HCT116 (cell line): ENCODE results near the gene KANK4. TPM values are rescaled to one million over a fixed set of nuclear protein-coding genes. Genes with fewer than 3 reads are reported as not detected.

Experiments used
- ATAC-seq: fragments of 200-7000 bp; cut with Tn5 transposase; 2 replicates; pipeline ENCODE4 v1.9.1; 2020; ENCODE audit warnings: mild to moderate bottlenecking, moderate library complexity
- BruUV-seq: library from RNA; stranded (reverse); fragments of 400-500 nt; replicated peaks from 2 replicates; lab custom pipeline; 2021; lab: Mats Ljungman, UMichigan
- CTCF ChIA-PET: fragments of 300-600 bp; sonication (Branson Sonifier 250); formaldehyde crosslinking; loops from one replicate; lab custom pipeline; 2021; ENCODE audit warnings: antibody characterized with exemption; lab: Charles Lee
- POLR2A ChIA-PET: fragments of 300-600, 350-600 bp; sonication (Branson Sonifier 250); formaldehyde crosslinking; loops from one replicate; lab custom pipeline; 2021; ENCODE audit warnings: antibody characterized with exemption; lab: Charles Lee
- RAD21 ChIA-PET, 2 experiments: fragments of 300-600 bp; sonication (Branson Sonifier 250); formaldehyde crosslinking; loops; one replicate each; lab custom pipeline; 2023; ENCODE audit warnings: low total read pairs in 2 of 2; ENCODE audit not compliant: uncharacterized antibody in 2 of 2, unreplicated experiment in 2 of 2, low non-redundant PET in 1 of 2; lab: Charles Lee
- DNase-seq: peaks from one replicate; pipeline ENCODE4 v3.0.0-alpha.2; 2010; ENCODE audit warnings: low read depth, low spot score
- H2AFZ ChIP-seq: fragments of 200-600 bp; shearing (Covaris generic), sonication (generic); 2 replicates; pipeline ENCODE4 v1.6.1; 2017; ENCODE audit warnings: low read depth, mixed run types, mixed read lengths, antibody characterized with exemption, low read length; ENCODE audit not compliant: poor library complexity, severe bottlenecking
- H3K27ac ChIP-seq: 2 replicates; pipeline ENCODE4 v1.5.1; 2012; ENCODE audit warnings: low read depth, low read length
- H3K27me3 ChIP-seq: fragments of 200-600 bp; sonication (generic); 2 replicates; pipeline ENCODE4 v1.6.1; 2016; ENCODE audit warnings: mixed run types, low read length, mixed read lengths; ENCODE audit not compliant: insufficient read depth
- H3K36me3 ChIP-seq, 2 experiments: fragments of 200-500 bp in 1 of 2; fragments of 200-600 bp in 1 of 2; sonication (Bioruptor generic) in 1 of 2; sonication (generic) in 1 of 2; 2 replicates each; pipeline versions ENCODE4 v1.5.1 to v1.6.1; 2014 to 2016; ENCODE audit warnings: low read length in 2 of 2, inconsistent platforms in 1 of 2, mixed read lengths in 1 of 2, mixed run types in 1 of 2; ENCODE audit not compliant: insufficient read depth in 2 of 2, control insufficient read depth in 1 of 2
- H3K4me1 ChIP-seq, 2 experiments: fragments of 200-600 bp in 1 of 2; sonication (generic) in 1 of 2; 2 replicates each; pipeline versions ENCODE4 v1.5.1 to v1.6.1; 2012 to 2017; ENCODE audit warnings: low read length in 2 of 2, inconsistent platforms in 1 of 2, mild to moderate bottlenecking in 1 of 2, mixed read lengths in 1 of 2, mixed run types in 1 of 2, moderate library complexity in 1 of 2; ENCODE audit not compliant: insufficient read depth in 2 of 2, control insufficient read depth in 1 of 2
- H3K4me2 ChIP-seq: fragments of 200-600 bp; sonication (generic); 2 replicates; pipeline ENCODE4 v1.6.1; 2017; ENCODE audit warnings: mixed run types, low read length, mixed read lengths
- H3K4me3 ChIP-seq, 2 experiments: fragments of 200-600 bp in 1 of 2; sonication (generic) in 1 of 2; replicated peaks in 1 of 2; 2 replicates each; pipeline ENCODE4 v1.5.1; 2011 to 2016; ENCODE audit warnings: low read length in 2 of 2, control low read depth in 1 of 2, low read depth in 1 of 2, mild to moderate bottlenecking in 1 of 2, mixed read lengths in 1 of 2, mixed run types in 1 of 2
- H3K79me2 ChIP-seq: fragments of 200-600 bp; sonication (generic); 2 replicates; pipeline ENCODE4 v1.6.1; 2017; ENCODE audit warnings: mild to moderate bottlenecking, mixed run types, low read length, moderate library complexity, mixed read lengths; ENCODE audit not compliant: insufficient read depth
- H3K9ac ChIP-seq: fragments of 200-600 bp; sonication (generic); 2 replicates; pipeline ENCODE4 v1.6.1; 2016; ENCODE audit warnings: low read length, mixed read lengths
- H3K9me2 ChIP-seq: fragments of 200-600 bp; sonication (generic), shearing (Covaris generic); 2 replicates; pipeline ENCODE4 v1.6.1; 2017; ENCODE audit warnings: mixed run types, mild to moderate bottlenecking, moderate library complexity; ENCODE audit not compliant: insufficient read depth
- H3K9me3 ChIP-seq, 2 experiments: fragments of 200-500 bp in 1 of 2; fragments of 200-600 bp in 1 of 2; sonication (Bioruptor generic) in 1 of 2; sonication (generic) in 1 of 2; 2 replicates each; pipeline ENCODE4 v1.6.1; 2014 to 2017; ENCODE audit warnings: low read length in 2 of 2, mixed read lengths in 2 of 2, inconsistent platforms in 1 of 2, low read depth in 1 of 2, mild to moderate bottlenecking in 1 of 2, mixed run types in 1 of 2, moderate library complexity in 1 of 2; ENCODE audit not compliant: control insufficient read depth in 1 of 2, insufficient read depth in 1 of 2
- H4K20me1 ChIP-seq: fragments of 200-600 bp; sonication (generic), shearing (Covaris generic); 2 replicates; pipeline ENCODE4 v1.6.1; 2017; ENCODE audit warnings: mixed run types, mild to moderate bottlenecking, moderate library complexity; ENCODE audit not compliant: insufficient read depth
- ATF3 ChIP-seq: IDR thresholded peaks from 2 replicates; pipeline ENCODE4 v1.6.1; 2012
- CEBPB ChIP-seq: IDR thresholded peaks from 2 replicates; pipeline ENCODE4 v1.6.1; 2012; ENCODE audit warnings: low read depth
- EGR1 ChIP-seq: IDR thresholded peaks from 2 replicates; pipeline ENCODE4 v1.6.1; 2012; ENCODE audit warnings: low read depth
- JUND ChIP-seq: IDR thresholded peaks from 2 replicates; pipeline ENCODE4 v1.6.1; 2012
- TCF7L2 ChIP-seq: IDR thresholded peaks from 2 replicates; pipeline ENCODE4 v1.7.0; 2011; ENCODE audit warnings: borderline replicate concordance, inconsistent platforms; ENCODE audit not compliant: insufficient read depth, insufficient read length; ENCODE audit errors: extremely low read depth
- ZNF274 ChIP-seq: fragments of 200-500 bp; sonication (Bioruptor generic); IDR thresholded peaks from 2 replicates; pipeline ENCODE4 v1.6.1; 2014; ENCODE audit warnings: mild to moderate bottlenecking, low read depth, low read length, inconsistent platforms
- intact Hi-C: fragments of 100-400 bp; cut with micrococcal nuclease; formaldehyde crosslinking; loops from 2 replicates; pipeline ENCODE4 v1.10.0; 2022
- total RNA-seq: library from RNA; stranded (reverse); gene quantifications from one replicate; pipeline ENCODE4 v1.2.1, GENCODE V29; 2021; ENCODE audit not compliant: unreplicated experiment
- TF ChIP-seq, protein P1 (sequence below): IDR thresholded peaks from 2 replicates; pipeline ENCODE4 v1.6.1; 2012; ENCODE audit warnings: low read depth

KANK4 gene
- total RNA-seq, 1 experiment from 2014 or later, result not detected

DNA sequence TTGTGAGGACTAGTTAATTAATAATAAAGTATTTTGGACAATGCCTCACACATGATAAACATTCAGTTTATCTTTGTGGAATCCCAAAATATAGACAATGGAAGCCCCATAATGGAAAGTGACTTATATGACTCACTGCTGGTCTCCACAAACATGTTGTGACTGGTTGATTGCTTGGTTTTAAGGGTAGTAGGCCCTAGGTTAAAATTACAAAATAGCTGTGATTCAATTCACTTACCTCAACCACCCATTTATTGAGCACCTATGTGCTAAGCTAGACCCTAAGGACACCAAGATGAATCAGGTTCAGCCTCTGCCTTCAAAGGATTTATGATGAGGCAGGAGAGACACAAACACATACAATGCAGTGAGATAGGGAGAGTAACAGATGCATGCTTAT lies 42.4 kb downstream of the KANK4 start:
- Histone ChIP-seq H3K27me3 (no peaks in the 10 kb centered on the region), H3K4me3 (no peak overlapping the region), H3K9me3 (no peaks in the 10 kb centered on the region), H3K79me2 (no peaks in the 10 kb centered on the region), H3K9ac (no peak overlapping the region), H3K4me1 (no peaks in the 10 kb centered on the region), H3K9me2 (no peaks in the 10 kb centered on the region), H3K4me2 (no peak overlapping the region), H2AFZ (no peak overlapping the region), H3K27ac (no peak overlapping the region), H3K36me3 (no peaks in the 10 kb centered on the region), H4K20me1 (no peaks in the 10 kb centered on the region)
- TF ChIP-seq JUND, result no peak
- TF ChIP-seq ATF3, result no peak
- TF ChIP-seq CEBPB, result no peak
- TF ChIP-seq, protein P1, sequence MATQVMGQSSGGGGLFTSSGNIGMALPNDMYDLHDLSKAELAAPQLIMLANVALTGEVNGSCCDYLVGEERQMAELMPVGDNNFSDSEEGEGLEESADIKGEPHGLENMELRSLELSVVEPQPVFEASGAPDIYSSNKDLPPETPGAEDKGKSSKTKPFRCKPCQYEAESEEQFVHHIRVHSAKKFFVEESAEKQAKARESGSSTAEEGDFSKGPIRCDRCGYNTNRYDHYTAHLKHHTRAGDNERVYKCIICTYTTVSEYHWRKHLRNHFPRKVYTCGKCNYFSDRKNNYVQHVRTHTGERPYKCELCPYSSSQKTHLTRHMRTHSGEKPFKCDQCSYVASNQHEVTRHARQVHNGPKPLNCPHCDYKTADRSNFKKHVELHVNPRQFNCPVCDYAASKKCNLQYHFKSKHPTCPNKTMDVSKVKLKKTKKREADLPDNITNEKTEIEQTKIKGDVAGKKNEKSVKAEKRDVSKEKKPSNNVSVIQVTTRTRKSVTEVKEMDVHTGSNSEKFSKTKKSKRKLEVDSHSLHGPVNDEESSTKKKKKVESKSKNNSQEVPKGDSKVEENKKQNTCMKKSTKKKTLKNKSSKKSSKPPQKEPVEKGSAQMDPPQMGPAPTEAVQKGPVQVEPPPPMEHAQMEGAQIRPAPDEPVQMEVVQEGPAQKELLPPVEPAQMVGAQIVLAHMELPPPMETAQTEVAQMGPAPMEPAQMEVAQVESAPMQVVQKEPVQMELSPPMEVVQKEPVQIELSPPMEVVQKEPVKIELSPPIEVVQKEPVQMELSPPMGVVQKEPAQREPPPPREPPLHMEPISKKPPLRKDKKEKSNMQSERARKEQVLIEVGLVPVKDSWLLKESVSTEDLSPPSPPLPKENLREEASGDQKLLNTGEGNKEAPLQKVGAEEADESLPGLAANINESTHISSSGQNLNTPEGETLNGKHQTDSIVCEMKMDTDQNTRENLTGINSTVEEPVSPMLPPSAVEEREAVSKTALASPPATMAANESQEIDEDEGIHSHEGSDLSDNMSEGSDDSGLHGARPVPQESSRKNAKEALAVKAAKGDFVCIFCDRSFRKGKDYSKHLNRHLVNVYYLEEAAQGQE, result no peak
- no peak for TF ChIP-seq ZNF274
- TF ChIP-seq EGR1, result no peak
- no peak for TF ChIP-seq TCF7L2
- CTCF ChIA-PET, result no interaction called here
- POLR2A ChIA-PET, result no interaction called here
- RAD21 ChIA-PET, result no interaction called here
- ATAC-seq (no peak), DNase-seq (no peak)
- intact Hi-C loops, result no loop called here
- BruUV-seq, result no TSS peak
